WI38 (cell line): ENCODE results near the gene INO80B.
"Not testable (repeated sequence)": the region's sequence is repeated elsewhere in the genome, so short reads cannot be mapped to it uniquely, and the experiment has no call there.

ENCODE experiments used
- H3K4me3 ChIP-seq: 2 replicates; pipeline ENCODE4 v1.5.1; 2011; ENCODE audit warnings: low read depth, mild to moderate bottlenecking, control low read depth, low read length
- CTCF ChIP-seq: IDR thresholded peaks from 2 replicates; pipeline ENCODE4 v1.5.1; 2012; ENCODE audit warnings: low read depth, mild to moderate bottlenecking, control low read depth, low read length

INO80B gene

GRCh38 chr2:74457129-74457548 is 2.3 kb downstream of the INO80B start:
- H3K4me3 ChIP-seq: peak overlapping the region; percentile 70
- TF ChIP-seq CTCF: no peak

GRCh38 chr2:74457549-74458131 is 2.8 kb downstream of the INO80B start:
- H3K4me3 ChIP-seq: peak overlapping the region; percentile 70
- TF ChIP-seq CTCF: no peak

- TF ChIP-seq CTCF: no peak
- peak within 1 kb of the TSS; percentile 79 for H3K4me3 ChIP-seq
Observed at GRCh38 chr2:74458132-74458937, 3.4 kb downstream of the INO80B start, which contains the start of gene WBP1. WBP1 (plus strand) TSS chr2:74458438; CDS start chr2:74458603, 165 bp downstream.

- TF ChIP-seq CTCF: no peak
- H3K4me3 ChIP-seq: peak overlapping the region; percentile 79
Observed at GRCh38 chr2:74458938-74459363, 4.1 kb downstream of the INO80B start.

- H3K4me3 ChIP-seq: peak overlapping the region; percentile 79
Observed at GRCh38 chr2:74459503-74460118, 4.7 kb downstream of the INO80B start.

- not testable (repeated sequence) for H3K4me3 ChIP-seq
Observed at GRCh38 chr2:74460187-74460586, 5.3 kb downstream of the INO80B start.

- no peak overlapping the region for H3K4me3 ChIP-seq
- TF ChIP-seq CTCF: no peak
Observed at GRCh38 chr2:74461187-74462053, 6.5 kb downstream of the INO80B start.
